ENCODE measurements around the gene FAM169A.

FAM169A gene

DNA sequence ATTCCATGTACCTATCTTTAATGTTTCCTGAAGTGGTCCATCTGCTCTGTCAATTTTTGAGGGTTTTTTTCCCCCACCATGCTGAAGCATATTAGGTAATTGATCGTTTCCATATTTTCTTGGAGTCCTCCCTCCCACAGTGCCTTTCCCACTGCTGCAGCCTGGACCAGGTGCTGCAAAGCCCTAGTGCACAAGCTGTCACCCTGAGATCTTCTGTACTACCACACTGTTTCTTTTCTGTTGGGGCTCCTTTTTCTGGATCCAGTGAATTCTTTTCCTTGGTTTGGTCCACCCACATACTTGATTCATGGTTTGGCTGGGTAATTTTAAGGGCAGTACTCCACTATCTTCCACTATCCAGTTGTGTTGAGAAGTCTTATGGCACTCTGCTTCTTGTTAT, 30.9 kb upstream of the FAM169A start (continued):
- TF ChIP-seq, protein P1, sequence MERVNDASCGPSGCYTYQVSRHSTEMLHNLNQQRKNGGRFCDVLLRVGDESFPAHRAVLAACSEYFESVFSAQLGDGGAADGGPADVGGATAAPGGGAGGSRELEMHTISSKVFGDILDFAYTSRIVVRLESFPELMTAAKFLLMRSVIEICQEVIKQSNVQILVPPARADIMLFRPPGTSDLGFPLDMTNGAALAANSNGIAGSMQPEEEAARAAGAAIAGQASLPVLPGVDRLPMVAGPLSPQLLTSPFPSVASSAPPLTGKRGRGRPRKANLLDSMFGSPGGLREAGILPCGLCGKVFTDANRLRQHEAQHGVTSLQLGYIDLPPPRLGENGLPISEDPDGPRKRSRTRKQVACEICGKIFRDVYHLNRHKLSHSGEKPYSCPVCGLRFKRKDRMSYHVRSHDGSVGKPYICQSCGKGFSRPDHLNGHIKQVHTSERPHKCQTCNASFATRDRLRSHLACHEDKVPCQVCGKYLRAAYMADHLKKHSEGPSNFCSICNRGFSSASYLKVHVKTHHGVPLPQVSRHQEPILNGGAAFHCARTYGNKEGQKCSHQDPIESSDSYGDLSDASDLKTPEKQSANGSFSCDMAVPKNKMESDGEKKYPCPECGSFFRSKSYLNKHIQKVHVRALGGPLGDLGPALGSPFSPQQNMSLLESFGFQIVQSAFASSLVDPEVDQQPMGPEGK (CRISPR knock-in tag; IDR thresholded peaks at IDR 0.05; ENCODE audit: borderline replicate concordance) = no peak
- TF ChIP-seq TOX (CRISPR knock-in tag; IDR thresholded peaks at IDR 0.05; ENCODE audit: borderline replicate concordance) (no peak), ZFP30 (CRISPR knock-in tag; IDR thresholded peaks at IDR 0.05) (no peak), TCF4 (CRISPR knock-in tag; IDR thresholded peaks at IDR 0.05; ENCODE audit: borderline replicate concordance) (no peak), GLIS3 (CRISPR knock-in tag; IDR thresholded peaks at IDR 0.05) (no peak), ZNF565 (CRISPR knock-in tag; conservative IDR thresholded peaks at IDR 0.05; ENCODE audit: low read depth) (no peak), ESRRG (CRISPR knock-in tag; IDR thresholded peaks at IDR 0.05) (no peak), ARNTL (CRISPR knock-in tag; IDR thresholded peaks at IDR 0.05; ENCODE audit: borderline replicate concordance, low read depth) (no peak), BACH2 (CRISPR knock-in tag; IDR thresholded peaks at IDR 0.05; ENCODE audit: borderline replicate concordance) (no peak), ZNF8 (CRISPR knock-in tag; IDR thresholded peaks at IDR 0.05) (no peak), SNAI2 (CRISPR knock-in tag; IDR thresholded peaks at IDR 0.05) (no peak)
- TF ChIP-seq, protein P2, sequence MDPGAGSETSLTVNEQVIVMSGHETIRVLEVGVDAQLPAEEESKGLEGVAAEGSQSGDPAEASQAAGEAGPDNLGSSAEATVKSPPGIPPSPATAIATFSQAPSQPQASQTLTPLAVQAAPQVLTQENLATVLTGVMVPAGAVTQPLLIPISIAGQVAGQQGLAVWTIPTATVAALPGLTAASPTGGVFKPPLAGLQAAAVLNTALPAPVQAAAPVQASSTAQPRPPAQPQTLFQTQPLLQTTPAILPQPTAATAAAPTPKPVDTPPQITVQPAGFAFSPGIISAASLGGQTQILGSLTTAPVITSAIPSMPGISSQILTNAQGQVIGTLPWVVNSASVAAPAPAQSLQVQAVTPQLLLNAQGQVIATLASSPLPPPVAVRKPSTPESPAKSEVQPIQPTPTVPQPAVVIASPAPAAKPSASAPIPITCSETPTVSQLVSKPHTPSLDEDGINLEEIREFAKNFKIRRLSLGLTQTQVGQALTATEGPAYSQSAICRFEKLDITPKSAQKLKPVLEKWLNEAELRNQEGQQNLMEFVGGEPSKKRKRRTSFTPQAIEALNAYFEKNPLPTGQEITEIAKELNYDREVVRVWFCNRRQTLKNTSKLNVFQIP (CRISPR knock-in tag; IDR thresholded peaks at IDR 0.05; ENCODE audit: borderline replicate concordance, low read depth) = no peak

DNA sequence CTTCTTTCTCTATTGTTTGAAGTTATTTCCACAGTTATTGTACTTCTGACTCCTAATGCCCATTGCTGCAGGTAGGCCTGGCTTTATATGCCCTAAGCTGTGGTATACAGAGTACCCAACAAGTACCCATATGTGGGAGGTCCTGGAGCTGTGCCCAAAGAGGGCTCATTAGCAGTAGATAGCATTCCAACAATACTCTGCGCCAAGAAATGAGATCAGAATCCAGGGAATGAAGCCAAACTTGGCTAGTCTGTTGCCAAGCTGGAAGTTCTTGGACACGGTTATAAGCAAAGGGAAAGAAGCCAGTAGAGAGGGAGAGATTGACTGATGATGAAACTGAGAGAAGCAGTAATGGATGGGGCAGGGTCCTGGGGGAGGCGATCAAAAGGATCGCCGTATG, 29.7 kb upstream of the FAM169A start:
- ATAC-seq = peak; percentile 89
- TF ChIP-seq CSDC2 (CRISPR knock-in tag; IDR thresholded peaks at IDR 0.05) (no peak), ISL1 (CRISPR knock-in tag; IDR thresholded peaks at IDR 0.05) (peak; percentile 81)
- TF ChIP-seq, protein P3, sequence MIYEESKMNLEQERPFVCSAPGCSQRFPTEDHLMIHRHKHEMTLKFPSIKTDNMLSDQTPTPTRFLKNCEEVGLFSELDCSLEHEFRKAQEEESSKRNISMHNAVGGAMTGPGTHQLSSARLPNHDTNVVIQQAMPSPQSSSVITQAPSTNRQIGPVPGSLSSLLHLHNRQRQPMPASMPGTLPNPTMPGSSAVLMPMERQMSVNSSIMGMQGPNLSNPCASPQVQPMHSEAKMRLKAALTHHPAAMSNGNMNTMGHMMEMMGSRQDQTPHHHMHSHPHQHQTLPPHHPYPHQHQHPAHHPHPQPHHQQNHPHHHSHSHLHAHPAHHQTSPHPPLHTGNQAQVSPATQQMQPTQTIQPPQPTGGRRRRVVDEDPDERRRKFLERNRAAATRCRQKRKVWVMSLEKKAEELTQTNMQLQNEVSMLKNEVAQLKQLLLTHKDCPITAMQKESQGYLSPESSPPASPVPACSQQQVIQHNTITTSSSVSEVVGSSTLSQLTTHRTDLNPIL (CRISPR knock-in tag; IDR thresholded peaks at IDR 0.05; ENCODE audit: low read depth) = peak; percentile 64; the same call in 1 of the 2 replicates

DNA sequence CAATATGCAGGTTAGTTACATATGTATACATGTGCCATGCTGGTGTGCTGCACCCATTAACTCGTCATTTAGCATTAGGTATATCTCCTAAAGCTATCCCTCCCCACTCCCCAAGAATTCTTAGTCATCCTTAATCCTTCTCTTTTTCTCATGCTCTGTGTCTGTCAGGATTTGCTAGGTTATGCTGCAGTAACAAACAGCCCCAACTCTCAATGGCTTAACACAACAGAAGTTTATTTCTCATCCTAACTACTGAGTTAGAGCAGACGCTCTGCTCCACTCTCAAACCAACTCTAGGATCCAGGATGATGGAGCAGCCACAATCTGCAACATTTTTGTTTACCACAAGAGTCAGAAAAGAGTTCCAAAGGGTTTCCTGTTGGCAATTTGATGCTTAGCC, 28.2 kb upstream of the FAM169A start:
- no peak for ATAC-seq
- TF ChIP-seq BACH2 (CRISPR knock-in tag; IDR thresholded peaks at IDR 0.05; ENCODE audit: borderline replicate concordance) (no peak), ARNTL (CRISPR knock-in tag; IDR thresholded peaks at IDR 0.05; ENCODE audit: borderline replicate concordance, low read depth) (no peak), OSR1 (CRISPR knock-in tag; IDR thresholded peaks at IDR 0.05) (no peak), PPARA (CRISPR knock-in tag; IDR thresholded peaks at IDR 0.05; ENCODE audit: borderline replicate concordance) (no peak), ZNF565 (CRISPR knock-in tag; conservative IDR thresholded peaks at IDR 0.05; ENCODE audit: low read depth) (no peak), ZNF8 (CRISPR knock-in tag; IDR thresholded peaks at IDR 0.05) (no peak), ZC3H10 (CRISPR knock-in tag; IDR thresholded peaks at IDR 0.05) (no peak), TCF4 (CRISPR knock-in tag; IDR thresholded peaks at IDR 0.05; ENCODE audit: borderline replicate concordance) (no peak), SNAI2 (CRISPR knock-in tag; IDR thresholded peaks at IDR 0.05) (no peak), ZFP30 (CRISPR knock-in tag; IDR thresholded peaks at IDR 0.05) (no peak)
- TF ChIP-seq, protein P4, sequence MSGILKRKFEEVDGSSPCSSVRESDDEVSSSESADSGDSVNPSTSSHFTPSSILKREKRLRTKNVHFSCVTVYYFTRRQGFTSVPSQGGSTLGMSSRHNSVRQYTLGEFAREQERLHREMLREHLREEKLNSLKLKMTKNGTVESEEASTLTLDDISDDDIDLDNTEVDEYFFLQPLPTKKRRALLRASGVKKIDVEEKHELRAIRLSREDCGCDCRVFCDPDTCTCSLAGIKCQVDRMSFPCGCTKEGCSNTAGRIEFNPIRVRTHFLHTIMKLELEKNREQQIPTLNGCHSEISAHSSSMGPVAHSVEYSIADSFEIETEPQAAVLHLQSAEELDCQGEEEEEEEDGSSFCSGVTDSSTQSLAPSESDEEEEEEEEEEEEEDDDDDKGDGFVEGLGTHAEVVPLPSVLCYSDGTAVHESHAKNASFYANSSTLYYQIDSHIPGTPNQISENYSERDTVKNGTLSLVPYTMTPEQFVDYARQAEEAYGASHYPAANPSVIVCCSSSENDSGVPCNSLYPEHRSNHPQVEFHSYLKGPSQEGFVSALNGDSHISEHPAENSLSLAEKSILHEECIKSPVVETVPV (CRISPR knock-in tag; IDR thresholded peaks at IDR 0.05) = no peak
- TF ChIP-seq, protein P5, sequence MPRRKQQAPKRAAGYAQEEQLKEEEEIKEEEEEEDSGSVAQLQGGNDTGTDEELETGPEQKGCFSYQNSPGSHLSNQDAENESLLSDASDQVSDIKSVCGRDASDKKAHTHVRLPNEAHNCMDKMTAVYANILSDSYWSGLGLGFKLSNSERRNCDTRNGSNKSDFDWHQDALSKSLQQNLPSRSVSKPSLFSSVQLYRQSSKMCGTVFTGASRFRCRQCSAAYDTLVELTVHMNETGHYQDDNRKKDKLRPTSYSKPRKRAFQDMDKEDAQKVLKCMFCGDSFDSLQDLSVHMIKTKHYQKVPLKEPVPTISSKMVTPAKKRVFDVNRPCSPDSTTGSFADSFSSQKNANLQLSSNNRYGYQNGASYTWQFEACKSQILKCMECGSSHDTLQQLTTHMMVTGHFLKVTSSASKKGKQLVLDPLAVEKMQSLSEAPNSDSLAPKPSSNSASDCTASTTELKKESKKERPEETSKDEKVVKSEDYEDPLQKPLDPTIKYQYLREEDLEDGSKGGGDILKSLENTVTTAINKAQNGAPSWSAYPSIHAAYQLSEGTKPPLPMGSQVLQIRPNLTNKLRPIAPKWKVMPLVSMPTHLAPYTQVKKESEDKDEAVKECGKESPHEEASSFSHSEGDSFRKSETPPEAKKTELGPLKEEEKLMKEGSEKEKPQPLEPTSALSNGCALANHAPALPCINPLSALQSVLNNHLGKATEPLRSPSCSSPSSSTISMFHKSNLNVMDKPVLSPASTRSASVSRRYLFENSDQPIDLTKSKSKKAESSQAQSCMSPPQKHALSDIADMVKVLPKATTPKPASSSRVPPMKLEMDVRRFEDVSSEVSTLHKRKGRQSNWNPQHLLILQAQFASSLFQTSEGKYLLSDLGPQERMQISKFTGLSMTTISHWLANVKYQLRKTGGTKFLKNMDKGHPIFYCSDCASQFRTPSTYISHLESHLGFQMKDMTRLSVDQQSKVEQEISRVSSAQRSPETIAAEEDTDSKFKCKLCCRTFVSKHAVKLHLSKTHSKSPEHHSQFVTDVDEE (CRISPR knock-in tag; IDR thresholded peaks at IDR 0.05) = no peak
- TF ChIP-seq, protein P3 (CRISPR knock-in tag; IDR thresholded peaks at IDR 0.05; ENCODE audit: low read depth) = no peak
- TF ChIP-seq, protein P1 (CRISPR knock-in tag; IDR thresholded peaks at IDR 0.05; ENCODE audit: borderline replicate concordance) = no peak

Measured in SK-N-SH treated with all-trans-retinoic acid at 6 μM for 48 hours (cell line).